ENCODE measurements around the gene FER. TPM values are rescaled to one million over a fixed set of nuclear protein-coding genes. Genes with fewer than 3 reads are reported as not detected.

The FER gene
- total and polyA plus RNA-seq, 10 of the 15 experiments (the other 5 are each of a cell fraction or from before 2014, with no cell fraction given), result 4.4 to 19.1 (median 9.6) TPM

DNA sequence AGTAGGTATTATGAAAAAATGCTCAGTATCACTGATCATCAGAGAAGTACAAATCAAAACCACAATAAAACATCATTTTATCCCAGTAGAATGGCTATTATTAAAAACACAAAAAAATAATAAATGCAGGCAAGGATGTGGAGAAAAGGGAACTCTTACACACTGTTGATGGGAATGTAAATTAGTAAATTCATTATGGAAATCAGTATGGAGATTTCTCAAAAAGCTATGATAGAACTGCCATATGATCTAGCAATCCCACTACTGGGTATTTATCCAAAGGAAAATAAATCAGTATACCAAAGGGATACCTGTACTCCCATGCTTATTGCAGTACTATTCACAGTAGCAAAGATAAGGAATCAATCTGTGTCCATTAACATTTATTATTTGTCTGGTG lies 209.6 kb downstream of the FER start:
- Histone ChIP-seq H3K4me1 (ENCODE audit: control insufficient read depth, insufficient read depth, low read length) (no peaks in the 10 kb centered on the region), H3K9me3 (replicated peaks; ENCODE audit: control insufficient read depth, insufficient read depth, low read length) (no peaks in the 10 kb centered on the region), H3K36me3 (ENCODE audit: control insufficient read depth in 2 of 2, insufficient read depth in 2 of 2, low read length in 1 of 2) (no peaks in the 10 kb centered on the region), H3K27ac (ENCODE audit: control insufficient read depth, insufficient read depth) (no peak overlapping the region), H3K27me3 (replicated peaks in 1 of 2; ENCODE audit: control insufficient read depth in 2 of 2, insufficient read depth in 2 of 2, low read length in 1 of 2) (no peaks in the 10 kb centered on the region), H3K9ac (ENCODE audit: control insufficient read depth, insufficient read depth, low read length) (no peak overlapping the region), H2AFZ (ENCODE audit: control insufficient read depth, low read depth, low read length) (no peak overlapping the region), H4K20me1 (ENCODE audit: control insufficient read depth, insufficient read depth) (no peaks in the 10 kb centered on the region), H3K4me2 (ENCODE audit: control insufficient read depth, insufficient read depth) (no peak overlapping the region), H3K79me2 (ENCODE audit: control insufficient read depth, insufficient read depth, low read length) (no peaks in the 10 kb centered on the region), H3K4me3 (no peak overlapping the region)
- no TSS peak for BruUV-seq (replicated peaks)
- in situ Hi-C loops (cut with MboI) (no loop called here), intact Hi-C loops (cut with micrococcal nuclease; ENCODE audit: unreplicated experiment) (no loop called here)
- FAIRE-seq (no peak), DNase-seq (ENCODE audit: low read depth, low spot score) (no peak), ATAC-seq (no peak)
- POLR2A ChIA-PET, result no interaction called here
- SMC1A ChIA-PET (ENCODE audit: uncharacterized antibody, unreplicated experiment), result interaction anchor here (1.0 to 1.1 kb wide), 2 partner anchors 9 to 16 kb away, joined by 3 to 4 read pairs; no protein-coding TSS in a partner anchor
- CTCF ChIA-PET, result interaction anchor here (1.4 kb wide), 1 partner anchor 13 kb away, joined by 3 read pairs; no protein-coding TSS in a partner anchor
- RAD21 ChIA-PET (ENCODE audit: unreplicated experiment), result no interaction called here
- TF ChIP-seq RB1 (IDR thresholded peaks at IDR 0.05; ENCODE audit: borderline replicate concordance), result no peak
- TF ChIP-seq, protein P1, sequence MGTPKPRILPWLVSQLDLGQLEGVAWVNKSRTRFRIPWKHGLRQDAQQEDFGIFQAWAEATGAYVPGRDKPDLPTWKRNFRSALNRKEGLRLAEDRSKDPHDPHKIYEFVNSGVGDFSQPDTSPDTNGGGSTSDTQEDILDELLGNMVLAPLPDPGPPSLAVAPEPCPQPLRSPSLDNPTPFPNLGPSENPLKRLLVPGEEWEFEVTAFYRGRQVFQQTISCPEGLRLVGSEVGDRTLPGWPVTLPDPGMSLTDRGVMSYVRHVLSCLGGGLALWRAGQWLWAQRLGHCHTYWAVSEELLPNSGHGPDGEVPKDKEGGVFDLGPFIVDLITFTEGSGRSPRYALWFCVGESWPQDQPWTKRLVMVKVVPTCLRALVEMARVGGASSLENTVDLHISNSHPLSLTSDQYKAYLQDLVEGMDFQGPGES (IDR thresholded peaks at IDR 0.05), result no peak
- TF ChIP-seq SMARCA5 (IDR thresholded peaks at IDR 0.05), result no peak
- no peak for TF ChIP-seq POU2F2 (IDR thresholded peaks at IDR 0.05; ENCODE audit: borderline replicate concordance, low read depth, low read length)
- TF ChIP-seq POLR2AphosphoS5 (IDR thresholded peaks at IDR 0.05; ENCODE audit: low read length), result no peak
- no peak for TF ChIP-seq ZBTB4 (CRISPR knock-in tag; IDR thresholded peaks at IDR 0.05)
- TF ChIP-seq RCOR1 (conservative IDR thresholded peaks at IDR 0.05; ENCODE audit: low read depth, low read length), result no peak
- TF ChIP-seq NR2C2 (IDR thresholded peaks at IDR 0.05; ENCODE audit: borderline replicate concordance, control insufficient read depth, insufficient read length, low read depth), result no peak
- no peak for TF ChIP-seq CBFB (IDR thresholded peaks at IDR 0.05; ENCODE audit: low read depth)
- TF ChIP-seq, protein P2, sequence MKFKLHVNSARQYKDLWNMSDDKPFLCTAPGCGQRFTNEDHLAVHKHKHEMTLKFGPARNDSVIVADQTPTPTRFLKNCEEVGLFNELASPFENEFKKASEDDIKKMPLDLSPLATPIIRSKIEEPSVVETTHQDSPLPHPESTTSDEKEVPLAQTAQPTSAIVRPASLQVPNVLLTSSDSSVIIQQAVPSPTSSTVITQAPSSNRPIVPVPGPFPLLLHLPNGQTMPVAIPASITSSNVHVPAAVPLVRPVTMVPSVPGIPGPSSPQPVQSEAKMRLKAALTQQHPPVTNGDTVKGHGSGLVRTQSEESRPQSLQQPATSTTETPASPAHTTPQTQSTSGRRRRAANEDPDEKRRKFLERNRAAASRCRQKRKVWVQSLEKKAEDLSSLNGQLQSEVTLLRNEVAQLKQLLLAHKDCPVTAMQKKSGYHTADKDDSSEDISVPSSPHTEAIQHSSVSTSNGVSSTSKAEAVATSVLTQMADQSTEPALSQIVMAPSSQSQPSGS (IDR thresholded peaks at IDR 0.05; ENCODE audit: low read length), result no peak
- TF ChIP-seq CREM (IDR thresholded peaks at IDR 0.05; ENCODE audit: low read depth), result no peak
- TF ChIP-seq, protein P3, sequence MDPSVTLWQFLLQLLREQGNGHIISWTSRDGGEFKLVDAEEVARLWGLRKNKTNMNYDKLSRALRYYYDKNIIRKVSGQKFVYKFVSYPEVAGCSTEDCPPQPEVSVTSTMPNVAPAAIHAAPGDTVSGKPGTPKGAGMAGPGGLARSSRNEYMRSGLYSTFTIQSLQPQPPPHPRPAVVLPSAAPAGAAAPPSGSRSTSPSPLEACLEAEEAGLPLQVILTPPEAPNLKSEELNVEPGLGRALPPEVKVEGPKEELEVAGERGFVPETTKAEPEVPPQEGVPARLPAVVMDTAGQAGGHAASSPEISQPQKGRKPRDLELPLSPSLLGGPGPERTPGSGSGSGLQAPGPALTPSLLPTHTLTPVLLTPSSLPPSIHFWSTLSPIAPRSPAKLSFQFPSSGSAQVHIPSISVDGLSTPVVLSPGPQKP (IDR thresholded peaks at IDR 0.05; ENCODE audit: low read depth, low read length), result no peak
- no peak for TF ChIP-seq SP1 (IDR thresholded peaks at IDR 0.05; ENCODE audit: low read depth, low read length)
- TF ChIP-seq PKNOX1 (IDR thresholded peaks at IDR 0.05), result no peak
- TF ChIP-seq TAF1 (IDR thresholded peaks at IDR 0.05; ENCODE audit: borderline replicate concordance, low read depth, low read length), result no peak
- TF ChIP-seq NFYA (IDR thresholded peaks at IDR 0.05; ENCODE audit: borderline replicate concordance, low read depth, low read length), result no peak
